ENCODE measurements around the gene OLA1. TPM values are rescaled to one million over a fixed set of nuclear protein-coding genes. Genes with fewer than 3 reads are reported as not detected.

Gene OLA1
- total and polyA plus RNA-seq, 2 of the 13 experiments (the other 11 are each of a cell fraction or from before 2014, with no cell fraction given), result 153 to 241 TPM

DNA sequence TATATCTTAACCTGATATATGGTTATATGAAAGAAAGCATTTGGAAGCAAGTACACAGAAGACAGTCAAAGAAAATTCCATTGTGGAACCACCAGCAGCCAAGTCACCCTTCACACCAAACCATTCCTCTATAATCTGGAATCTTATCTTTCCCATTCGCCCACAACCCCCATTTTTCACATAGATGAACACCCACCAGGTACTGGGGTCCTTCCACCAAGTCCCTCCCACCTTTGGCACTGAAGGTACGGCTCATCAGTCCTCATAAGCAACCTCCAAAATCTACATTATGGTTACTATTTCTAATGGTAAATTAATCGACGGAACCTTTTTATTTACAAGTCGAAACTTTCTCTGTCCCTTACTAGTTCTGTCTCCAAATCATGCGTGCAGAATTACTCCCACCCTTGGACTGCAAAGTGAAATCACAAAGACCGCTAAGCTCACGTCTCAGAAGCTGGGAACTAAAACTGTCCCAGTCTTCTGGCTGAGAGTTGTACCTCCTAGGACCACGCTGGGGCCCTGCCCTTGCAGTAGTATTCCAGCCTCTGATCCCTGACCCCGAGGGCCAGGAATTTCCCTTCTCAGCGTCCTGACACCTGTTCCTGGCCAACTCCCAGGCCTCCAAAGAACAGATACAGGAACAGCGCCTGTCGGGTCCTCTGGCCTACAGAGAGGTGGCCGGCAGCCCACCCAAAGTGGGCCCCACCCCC is 702 bp downstream of the OLA1 start (continued):
- TF ChIP-seq NR2F1 (CRISPR knock-in tag; IDR thresholded peaks at IDR 0.05) (peak; percentile 55 to 85; a peak in 3 of 4 replicates), KLF11 (CRISPR knock-in tag; IDR thresholded peaks at IDR 0.05) (no peak), HNRNPUL1 (IDR thresholded peaks at IDR 0.05; ENCODE audit: low read depth, low read length) (no peak), ZNF83 (CRISPR knock-in tag; IDR thresholded peaks at IDR 0.05; ENCODE audit: borderline replicate concordance) (no peak), MBNL3 (CRISPR knock-in tag; conservative IDR thresholded peaks at IDR 0.05) (no peak), TBX2 (CRISPR knock-in tag; IDR thresholded peaks at IDR 0.05; ENCODE audit: borderline replicate concordance) (no peak), BORCS8-MEF2B (CRISPR knock-in tag; IDR thresholded peaks at IDR 0.05) (no peak), SMARCE1 (IDR thresholded peaks at IDR 0.05; ENCODE audit: borderline replicate concordance) (no peak), WIZ (CRISPR knock-in tag; IDR thresholded peaks at IDR 0.05) (0 out of 2 replicates have a peak, but pooled peaks have one; percentile 4), ZNF160 (CRISPR knock-in tag; IDR thresholded peaks at IDR 0.05) (no peak; the same call in 1 of the 2 replicates), EHMT2 (IDR thresholded peaks at IDR 0.05; ENCODE audit: borderline replicate concordance, low read depth, low read length) (no peak), MTERF4 (CRISPR knock-in tag; IDR thresholded peaks at IDR 0.05) (no peak)
- TF ChIP-seq, protein P1, sequence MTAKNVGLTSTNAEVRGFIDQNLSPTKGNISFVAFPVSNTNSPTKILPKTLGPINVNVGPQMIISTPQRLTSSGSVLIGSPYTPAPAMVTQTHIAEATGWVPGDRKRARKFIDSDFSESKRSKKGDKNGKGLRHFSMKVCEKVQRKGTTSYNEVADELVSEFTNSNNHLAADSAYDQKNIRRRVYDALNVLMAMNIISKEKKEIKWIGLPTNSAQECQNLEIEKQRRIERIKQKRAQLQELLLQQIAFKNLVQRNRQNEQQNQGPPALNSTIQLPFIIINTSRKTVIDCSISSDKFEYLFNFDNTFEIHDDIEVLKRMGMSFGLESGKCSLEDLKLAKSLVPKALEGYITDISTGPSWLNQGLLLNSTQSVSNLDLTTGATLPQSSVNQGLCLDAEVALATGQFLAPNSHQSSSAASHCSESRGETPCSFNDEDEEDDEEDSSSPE (CRISPR knock-in tag; IDR thresholded peaks at IDR 0.05), result no peak
- TF ChIP-seq, protein P2, sequence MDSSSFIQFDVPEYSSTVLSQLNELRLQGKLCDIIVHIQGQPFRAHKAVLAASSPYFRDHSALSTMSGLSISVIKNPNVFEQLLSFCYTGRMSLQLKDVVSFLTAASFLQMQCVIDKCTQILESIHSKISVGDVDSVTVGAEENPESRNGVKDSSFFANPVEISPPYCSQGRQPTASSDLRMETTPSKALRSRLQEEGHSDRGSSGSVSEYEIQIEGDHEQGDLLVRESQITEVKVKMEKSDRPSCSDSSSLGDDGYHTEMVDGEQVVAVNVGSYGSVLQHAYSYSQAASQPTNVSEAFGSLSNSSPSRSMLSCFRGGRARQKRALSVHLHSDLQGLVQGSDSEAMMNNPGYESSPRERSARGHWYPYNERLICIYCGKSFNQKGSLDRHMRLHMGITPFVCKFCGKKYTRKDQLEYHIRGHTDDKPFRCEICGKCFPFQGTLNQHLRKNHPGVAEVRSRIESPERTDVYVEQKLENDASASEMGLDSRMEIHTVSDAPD (CRISPR knock-in tag; IDR thresholded peaks at IDR 0.05), result no peak
- TF ChIP-seq, protein P3, sequence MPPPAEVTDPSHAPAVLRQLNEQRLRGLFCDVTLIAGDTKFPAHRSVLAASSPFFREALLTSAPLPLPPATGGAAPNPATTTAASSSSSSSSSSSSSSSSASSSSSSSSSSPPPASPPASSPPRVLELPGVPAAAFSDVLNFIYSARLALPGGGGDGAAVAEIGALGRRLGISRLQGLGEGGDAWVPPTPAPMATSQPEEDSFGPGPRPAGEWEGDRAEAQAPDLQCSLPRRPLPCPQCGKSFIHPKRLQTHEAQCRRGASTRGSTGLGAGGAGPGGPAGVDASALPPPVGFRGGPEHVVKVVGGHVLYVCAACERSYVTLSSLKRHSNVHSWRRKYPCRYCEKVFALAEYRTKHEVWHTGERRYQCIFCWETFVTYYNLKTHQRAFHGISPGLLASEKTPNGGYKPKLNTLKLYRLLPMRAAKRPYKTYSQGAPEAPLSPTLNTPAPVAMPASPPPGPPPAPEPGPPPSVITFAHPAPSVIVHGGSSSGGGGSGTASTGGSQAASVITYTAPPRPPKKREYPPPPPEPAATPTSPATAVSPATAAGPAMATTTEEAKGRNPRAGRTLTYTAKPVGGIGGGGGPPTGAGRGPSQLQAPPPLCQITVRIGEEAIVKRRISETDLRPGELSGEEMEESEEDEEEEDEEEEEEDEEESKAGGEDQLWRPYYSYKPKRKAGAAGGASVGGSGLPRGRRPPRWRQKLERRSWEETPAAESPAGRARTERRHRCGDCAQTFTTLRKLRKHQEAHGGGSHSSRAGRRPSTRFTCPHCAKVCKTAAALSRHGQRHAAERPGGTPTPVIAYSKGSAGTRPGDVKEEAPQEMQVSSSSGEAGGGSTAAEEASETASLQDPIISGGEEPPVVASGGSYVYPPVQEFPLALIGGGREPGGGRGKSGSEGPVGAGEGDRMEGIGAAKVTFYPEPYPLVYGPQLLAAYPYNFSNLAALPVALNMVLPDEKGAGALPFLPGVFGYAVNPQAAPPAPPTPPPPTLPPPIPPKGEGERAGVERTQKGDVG (CRISPR knock-in tag; IDR thresholded peaks at IDR 0.05; ENCODE audit: borderline replicate concordance), result 0 out of 2 replicates have a peak, but pooled peaks have one; percentile 25

Data from HepG2 (cell line).